ENCODE results near the gene KCTD19.

DNA sequence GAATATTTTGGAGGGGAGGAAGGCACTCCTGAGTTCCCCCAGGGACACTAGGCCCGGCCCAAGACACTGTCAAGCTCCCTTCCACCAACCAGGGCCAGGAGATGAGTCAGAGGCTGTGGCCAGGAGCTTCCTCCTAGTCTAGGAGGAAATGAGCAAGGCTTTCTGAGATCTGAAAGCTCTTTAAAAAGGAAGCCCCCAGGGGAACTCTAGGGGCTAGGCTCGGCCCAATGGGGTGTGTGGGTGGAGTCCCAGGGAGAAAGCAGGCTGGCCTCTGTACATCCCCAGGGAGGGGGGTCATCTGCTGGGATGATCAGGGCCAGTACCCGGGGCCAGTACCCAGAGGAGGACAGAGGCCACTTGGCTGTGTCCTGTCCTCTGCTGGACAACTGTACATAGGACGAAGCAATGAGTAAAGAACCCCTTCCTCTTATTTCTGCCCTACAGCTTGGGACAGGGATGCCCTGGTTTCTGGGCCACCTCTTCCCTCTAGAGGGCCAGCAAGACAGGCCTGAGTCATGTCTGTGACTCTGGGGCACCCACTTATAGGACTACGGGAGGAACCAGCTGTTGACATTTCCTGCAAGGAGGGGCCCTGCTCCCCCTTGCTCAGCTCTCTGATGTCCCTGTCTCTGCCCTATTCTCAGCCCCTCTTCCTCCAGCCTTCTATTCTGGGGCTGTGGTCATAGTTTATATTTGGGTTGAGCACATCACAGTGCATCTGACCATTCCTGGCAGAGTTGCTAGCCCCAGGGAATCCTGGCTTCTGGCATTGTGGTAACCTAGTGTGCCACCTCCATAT, 82.0 kb downstream of the KCTD19 start:
- TF ChIP-seq, protein P1, sequence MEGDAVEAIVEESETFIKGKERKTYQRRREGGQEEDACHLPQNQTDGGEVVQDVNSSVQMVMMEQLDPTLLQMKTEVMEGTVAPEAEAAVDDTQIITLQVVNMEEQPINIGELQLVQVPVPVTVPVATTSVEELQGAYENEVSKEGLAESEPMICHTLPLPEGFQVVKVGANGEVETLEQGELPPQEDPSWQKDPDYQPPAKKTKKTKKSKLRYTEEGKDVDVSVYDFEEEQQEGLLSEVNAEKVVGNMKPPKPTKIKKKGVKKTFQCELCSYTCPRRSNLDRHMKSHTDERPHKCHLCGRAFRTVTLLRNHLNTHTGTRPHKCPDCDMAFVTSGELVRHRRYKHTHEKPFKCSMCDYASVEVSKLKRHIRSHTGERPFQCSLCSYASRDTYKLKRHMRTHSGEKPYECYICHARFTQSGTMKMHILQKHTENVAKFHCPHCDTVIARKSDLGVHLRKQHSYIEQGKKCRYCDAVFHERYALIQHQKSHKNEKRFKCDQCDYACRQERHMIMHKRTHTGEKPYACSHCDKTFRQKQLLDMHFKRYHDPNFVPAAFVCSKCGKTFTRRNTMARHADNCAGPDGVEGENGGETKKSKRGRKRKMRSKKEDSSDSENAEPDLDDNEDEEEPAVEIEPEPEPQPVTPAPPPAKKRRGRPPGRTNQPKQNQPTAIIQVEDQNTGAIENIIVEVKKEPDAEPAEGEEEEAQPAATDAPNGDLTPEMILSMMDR (IDR thresholded peaks at IDR 0.05), result peak in 1 of 6 experiments; percentile 26
- peak in 1 of 4 donors; percentile 12 for TF ChIP-seq POLR2A (IDR thresholded peaks at IDR 0.05)

All from esophagus squamous epithelium (tissue), 4 donors.